Chondrocyte (in vitro differentiated cells): Measurements from ENCODE around the gene SEPHS2. TPM values are rescaled to one million over a fixed set of nuclear protein-coding genes. Genes with fewer than 3 reads are reported as not detected.

Experiments
- DNase-seq: peaks from one replicate; pipeline ENCODE4 v3.0.0; 2021; ENCODE audit warnings: mixed read lengths, low spot score
- H3K27ac Mint-ChIP-seq: one replicate; pipeline ENCODE4 v1.8.0; 2021; ENCODE audit warnings: mild to moderate bottlenecking, moderate library complexity, mixed read lengths; ENCODE audit not compliant: unreplicated experiment
- H3K27me3 Mint-ChIP-seq: 2 replicates; pipeline ENCODE4 v1.8.0; 2021; ENCODE audit warnings: low read depth, mixed read lengths
- H3K36me3 Mint-ChIP-seq: 2 replicates; pipeline ENCODE4 v1.8.0; 2021; ENCODE audit warnings: low read depth, mixed read lengths
- H3K4me1 Mint-ChIP-seq: 2 replicates; pipeline ENCODE4 v1.8.0; 2021; ENCODE audit warnings: low read depth, mild to moderate bottlenecking, mixed read lengths
- H3K4me3 Mint-ChIP-seq: one replicate; pipeline ENCODE4 v1.8.0; 2021; ENCODE audit warnings: mild to moderate bottlenecking, moderate library complexity, mixed read lengths; ENCODE audit not compliant: unreplicated experiment
- H3K9me3 Mint-ChIP-seq: 2 replicates; pipeline ENCODE4 v1.8.0; 2021; ENCODE audit warnings: low read depth, mixed read lengths
- long read RNA-seq: library from polyadenylated mRNA; stranded (forward); transcript quantifications from one replicate; pipeline ENCODE4 v2.0.0, GENCODE V29; 2021
- total RNA-seq: library from RNA; stranded (reverse); gene quantifications from 3 replicates; pipeline ENCODE4 v1.2.1, GENCODE V29; 2021
- TF ChIP-seq, protein P1 (sequence below): fragments of 200-600 bp; sonication (generic); IDR thresholded peaks from 2 replicates; pipeline ENCODE4 v1.5.0; 2021; ENCODE audit warnings: antibody characterized with exemption, mild to moderate bottlenecking, moderate library complexity

Gene SEPHS2
- total RNA-seq, result 37.4 to 54.3 TPM (median 53.8 TPM) in 3 replicates
- long read RNA-seq, transcript SEPHS2-201 (1 exons, 2,551 nt), result major isoform, 245 of 245 reads
- long read RNA-seq, partial matches to known transcripts, result 0 of 245 reads
- long read RNA-seq, other reads (novel, unspliced or antisense), result 0 of 245 reads

DNA sequence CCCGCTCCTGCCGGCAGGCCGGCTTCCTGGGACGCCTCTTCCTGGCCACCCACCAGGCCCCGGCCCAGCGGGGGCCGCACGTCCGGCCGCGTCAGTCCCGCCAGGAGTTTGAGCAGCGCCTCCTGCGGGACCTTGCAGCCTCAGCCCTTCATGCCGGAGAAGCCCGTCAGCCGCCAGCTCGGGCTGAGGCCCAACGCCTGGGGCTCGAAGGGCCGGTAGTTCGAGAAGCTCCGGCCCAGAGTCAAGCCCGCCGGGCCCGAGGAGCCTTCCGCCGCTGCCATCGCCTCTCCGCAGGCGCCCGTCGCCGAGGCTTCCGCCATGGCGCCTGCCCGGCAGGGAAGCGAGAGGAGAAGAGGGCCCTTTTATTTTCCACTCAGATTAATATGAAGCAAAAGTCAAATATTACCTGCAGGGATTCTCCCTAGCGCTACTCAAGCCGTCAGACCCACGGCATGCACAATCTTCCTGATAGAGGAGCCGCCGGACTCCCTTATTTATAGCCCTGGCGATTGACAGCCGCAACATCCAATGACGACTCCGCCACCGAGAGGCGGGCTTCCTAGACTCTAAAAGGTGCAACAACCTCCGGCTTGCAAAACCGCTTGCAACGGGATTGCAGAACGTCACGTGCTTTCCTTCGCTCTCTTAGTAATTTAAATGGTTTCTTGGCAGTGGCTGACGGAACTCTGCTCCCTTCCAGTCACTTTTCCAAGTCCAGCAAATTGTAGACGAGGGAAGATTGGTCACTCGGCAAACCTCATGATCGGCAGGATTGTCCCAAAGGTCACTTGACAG lies at the start of gene SEPHS2:
Gene SEPHS2 (minus strand): TSS at position 467 of the 795 bp plus-strand sequence. CDS start 147 bp downstream, at position 320.
- peaks cover 14% of the 10 kb centered on the region for H3K36me3 Mint-ChIP-seq
- TF ChIP-seq, protein P1, sequence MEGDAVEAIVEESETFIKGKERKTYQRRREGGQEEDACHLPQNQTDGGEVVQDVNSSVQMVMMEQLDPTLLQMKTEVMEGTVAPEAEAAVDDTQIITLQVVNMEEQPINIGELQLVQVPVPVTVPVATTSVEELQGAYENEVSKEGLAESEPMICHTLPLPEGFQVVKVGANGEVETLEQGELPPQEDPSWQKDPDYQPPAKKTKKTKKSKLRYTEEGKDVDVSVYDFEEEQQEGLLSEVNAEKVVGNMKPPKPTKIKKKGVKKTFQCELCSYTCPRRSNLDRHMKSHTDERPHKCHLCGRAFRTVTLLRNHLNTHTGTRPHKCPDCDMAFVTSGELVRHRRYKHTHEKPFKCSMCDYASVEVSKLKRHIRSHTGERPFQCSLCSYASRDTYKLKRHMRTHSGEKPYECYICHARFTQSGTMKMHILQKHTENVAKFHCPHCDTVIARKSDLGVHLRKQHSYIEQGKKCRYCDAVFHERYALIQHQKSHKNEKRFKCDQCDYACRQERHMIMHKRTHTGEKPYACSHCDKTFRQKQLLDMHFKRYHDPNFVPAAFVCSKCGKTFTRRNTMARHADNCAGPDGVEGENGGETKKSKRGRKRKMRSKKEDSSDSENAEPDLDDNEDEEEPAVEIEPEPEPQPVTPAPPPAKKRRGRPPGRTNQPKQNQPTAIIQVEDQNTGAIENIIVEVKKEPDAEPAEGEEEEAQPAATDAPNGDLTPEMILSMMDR, result peak; percentile 81
- peak; percentile 95 for DNase-seq
- H3K27me3 Mint-ChIP-seq, result no peaks in the 10 kb centered on the region
- peak within 1 kb of the TSS; percentile 97 for H3K27ac Mint-ChIP-seq
- peak within 1 kb of the TSS; percentile 75 for H3K4me3 Mint-ChIP-seq
- H3K4me1 Mint-ChIP-seq, result peaks cover 29% of the 10 kb centered on the region
- peaks cover 4% of the 10 kb centered on the region for H3K9me3 Mint-ChIP-seq

DNA sequence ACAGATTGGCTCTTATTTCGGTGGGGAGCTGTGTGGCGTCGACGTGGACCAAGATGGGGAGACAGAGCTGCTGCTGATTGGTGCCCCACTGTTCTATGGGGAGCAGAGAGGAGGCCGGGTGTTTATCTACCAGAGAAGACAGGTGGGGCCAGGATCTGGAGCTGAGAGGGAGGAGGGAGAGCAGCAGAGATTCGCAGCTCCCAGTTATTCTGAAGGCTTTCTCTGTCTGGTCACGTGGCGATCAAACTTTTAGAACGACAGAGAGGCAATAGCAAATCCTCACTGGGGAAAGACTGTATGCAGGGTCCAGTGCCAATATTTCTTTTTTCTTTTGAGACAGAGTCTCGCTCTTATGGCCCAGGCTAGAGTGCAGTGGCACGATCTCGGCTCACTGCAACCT lies 49.0 kb upstream of the SEPHS2 start:
- no peak for DNase-seq
- TF ChIP-seq, protein P1, result no peak
- Mint-ChIP-seq H3K27ac (no peak overlapping the region), H3K36me3 (no peaks in the 10 kb centered on the region), H3K4me1 (peaks cover 9% of the 10 kb centered on the region), H3K4me3 (no peak overlapping the region), H3K9me3 (no peaks in the 10 kb centered on the region), H3K27me3 (no peaks in the 10 kb centered on the region)

GRCh38 chr16:30493941-30494488 lies 48.3 kb upstream of the SEPHS2 start:
- Mint-ChIP-seq H3K27me3 (no peaks in the 10 kb centered on the region), H3K9me3 (no peaks in the 10 kb centered on the region), H3K27ac (no peak overlapping the region), H3K36me3 (no peaks in the 10 kb centered on the region), H3K4me1 (peaks cover 9% of the 10 kb centered on the region), H3K4me3 (no peak overlapping the region)
- no peak for DNase-seq
- TF ChIP-seq, protein P1, result no peak

DNA sequence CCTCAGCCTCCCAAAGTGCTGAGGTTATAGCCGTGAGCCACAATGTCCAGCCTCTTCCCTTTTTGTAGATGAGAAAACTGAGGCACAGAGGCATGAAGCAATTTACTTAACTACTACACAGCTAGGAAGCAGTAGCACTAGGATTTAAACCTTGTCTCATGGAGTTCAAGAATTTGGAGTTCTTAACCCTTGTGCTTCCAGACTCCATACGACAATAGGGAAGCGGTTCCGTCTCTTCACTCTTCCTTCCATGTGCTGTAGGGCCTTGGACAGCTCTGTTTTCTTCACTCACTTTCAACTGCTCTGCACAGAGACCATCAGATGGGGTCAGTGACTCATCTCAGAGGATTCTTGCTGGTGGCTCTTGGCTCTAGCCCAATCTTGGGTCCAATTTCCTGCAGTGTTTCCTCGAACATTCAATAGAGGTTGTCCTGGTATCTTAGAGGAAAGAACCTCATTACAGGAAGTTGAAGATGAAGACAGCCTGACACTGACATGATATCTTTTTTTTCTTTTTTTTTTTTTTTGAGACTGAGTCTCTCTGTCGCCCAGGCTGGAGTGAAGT lies 46.2 kb upstream of the SEPHS2 start:
- H3K4me1 Mint-ChIP-seq, result peaks cover 9% of the 10 kb centered on the region
- no peaks in the 10 kb centered on the region for H3K36me3 Mint-ChIP-seq
- H3K4me3 Mint-ChIP-seq, result no peak overlapping the region
- peak overlapping the region; percentile 1 for H3K27ac Mint-ChIP-seq
- no peaks in the 10 kb centered on the region for H3K9me3 Mint-ChIP-seq
- no peaks in the 10 kb centered on the region for H3K27me3 Mint-ChIP-seq
- TF ChIP-seq, protein P1, result peak; percentile 28
- DNase-seq, result no peak

DNA sequence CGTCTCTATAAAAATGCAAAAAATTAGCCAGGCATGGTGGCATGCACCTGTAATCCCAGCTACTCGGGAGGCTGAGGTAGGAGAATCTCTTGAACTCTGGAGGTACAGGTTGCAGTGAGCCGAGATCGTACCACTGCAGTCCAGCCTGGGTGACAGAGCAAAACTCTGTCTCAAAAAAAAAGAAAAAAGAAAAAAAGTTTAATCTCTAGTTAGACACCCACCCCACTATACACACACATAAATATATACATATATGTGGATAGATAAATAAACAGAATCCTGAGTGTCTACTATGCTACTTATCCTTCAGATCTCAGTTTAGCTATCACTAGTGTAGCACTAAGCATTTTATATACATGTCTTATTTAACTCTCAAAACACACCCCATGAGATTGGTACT lies 45.6 kb upstream of the SEPHS2 start:
- no peaks in the 10 kb centered on the region for H3K27me3 Mint-ChIP-seq
- no peak overlapping the region for H3K4me3 Mint-ChIP-seq
- DNase-seq, result no peak
- H3K4me1 Mint-ChIP-seq, result peaks cover 9% of the 10 kb centered on the region
- no peak overlapping the region for H3K27ac Mint-ChIP-seq
- TF ChIP-seq, protein P1, result no peak
- H3K36me3 Mint-ChIP-seq, result no peaks in the 10 kb centered on the region
- no peaks in the 10 kb centered on the region for H3K9me3 Mint-ChIP-seq
